Left lobe of liver (tissue), 2 donors: Measurements from ENCODE around the gene ATP1B1. TPM values are rescaled to one million over a fixed set of nuclear protein-coding genes. Genes with fewer than 3 reads are reported as not detected.

Experiments
- ATAC-seq: fragments of 200-7000 bp; cut with Tn5 transposase; one replicate; pipeline ENCODE4 v1.9.1; 2020; ENCODE audit warnings: mild to moderate bottlenecking, moderate library complexity
- DNase-seq: peaks from one replicate; pipeline ENCODE4 v3.0.0-alpha.2; 2020; ENCODE audit warnings: low spot score
- total RNA-seq: library from RNA; stranded (reverse); gene quantifications from one replicate; pipeline ENCODE4 v1.2.1, GENCODE V29; 2021
- donor health status: DM: no; HTN: no; CAD: no; lungs with moderate emphysema.
- donor health status: DM: no; HTN: yes; CAD: no.

The ATP1B1 gene
- total RNA-seq, 1 donor from 2014 or later: 70.3 TPM

DNA sequence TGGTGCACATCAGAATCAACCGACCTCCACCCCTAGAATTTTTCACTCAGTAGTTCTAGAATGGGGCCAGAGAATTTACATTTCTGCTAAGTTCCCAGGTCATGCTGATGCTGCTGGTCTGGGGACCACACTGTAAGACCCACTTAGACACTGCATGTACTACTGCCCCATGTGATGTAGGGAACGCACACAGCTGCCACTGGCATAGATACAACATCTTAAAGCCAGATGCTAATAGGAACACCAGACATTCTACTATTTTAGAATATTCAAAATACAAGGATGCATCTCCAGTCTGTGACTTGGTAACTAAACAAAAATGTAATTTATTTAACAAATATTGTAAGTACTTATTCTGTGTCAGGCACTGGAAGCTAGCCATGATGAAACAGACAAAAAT lies 14.1 kb upstream of the ATP1B1 start:
- ATAC-seq (no peak), DNase-seq (no peak)

- ATAC-seq (no peak), DNase-seq (no peak)
Measured at GRCh38 chr1:169094897-169095569, 11.5 kb upstream of the ATP1B1 start.

DNA sequence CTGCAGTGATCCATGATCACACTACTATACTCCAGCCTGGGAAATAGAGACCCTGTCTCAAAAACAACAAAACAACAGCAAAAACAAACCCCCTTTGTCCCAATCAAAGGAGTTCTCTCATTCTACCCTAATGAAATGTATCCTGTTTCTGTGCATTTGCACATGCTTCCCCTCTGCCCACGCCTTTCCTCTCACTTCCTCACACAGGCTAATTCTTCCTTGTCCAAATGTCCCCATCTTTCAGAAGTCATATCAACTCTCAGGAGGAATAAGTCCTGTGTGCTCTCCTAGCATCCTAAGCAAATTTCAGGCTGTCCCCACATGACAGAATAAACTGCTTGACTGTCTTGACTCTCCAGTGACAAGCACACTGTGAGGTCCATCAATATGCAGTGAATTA lies 8.1 kb upstream of the ATP1B1 start:
- DNase-seq (no peak), ATAC-seq (no peak)

- ATAC-seq: no peak
- no peak for DNase-seq
Measured at GRCh38 chr1:169099561-169099960, 6.9 kb upstream of the ATP1B1 start.

DNA sequence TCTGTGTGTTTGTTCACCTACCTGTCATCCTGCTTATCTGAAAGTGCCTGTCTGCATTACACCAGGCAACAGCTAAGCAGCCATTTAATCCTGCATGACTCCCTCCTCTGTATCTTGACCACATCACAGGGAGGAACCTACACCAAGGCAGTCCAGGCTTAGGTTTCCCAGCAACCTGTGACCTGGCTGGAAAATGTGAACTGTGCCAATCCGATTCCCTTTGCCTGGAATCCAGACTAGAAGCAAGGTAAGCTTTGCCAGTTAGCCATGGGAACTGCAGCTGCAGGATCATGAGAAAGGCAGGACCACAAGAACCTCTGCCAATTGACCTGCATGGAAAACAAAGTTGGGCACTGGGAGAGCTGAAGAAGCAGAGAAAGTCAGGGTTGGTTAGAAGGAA lies 6.3 kb upstream of the ATP1B1 start:
- ATAC-seq (peak; percentile 75), DNase-seq (peak; percentile 66)

- no peak for DNase-seq
- ATAC-seq: peak; percentile 55
Measured at GRCh38 chr1:169100651-169101088, 5.8 kb upstream of the ATP1B1 start.

DNA sequence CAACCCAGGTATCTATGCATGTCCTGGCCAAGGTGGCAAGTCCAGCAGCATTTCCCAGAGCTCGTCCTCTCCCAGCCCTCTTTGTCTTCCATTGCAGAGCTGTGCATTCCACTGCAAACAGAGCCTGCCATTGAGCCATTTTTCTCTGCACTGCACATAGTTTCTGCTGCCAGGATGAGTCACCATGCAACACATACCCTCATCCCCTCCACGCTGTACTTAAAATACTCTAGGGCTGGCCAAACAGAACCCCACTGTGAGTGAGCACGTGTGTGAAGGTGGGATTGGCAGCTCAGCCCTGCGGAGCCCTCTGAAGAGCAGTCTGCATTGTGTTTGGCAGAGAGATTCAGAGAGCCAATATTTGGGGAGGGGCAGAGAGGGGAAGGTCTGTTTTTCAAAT lies 3.9 kb upstream of the ATP1B1 start:
- ATAC-seq: no peak

DNA sequence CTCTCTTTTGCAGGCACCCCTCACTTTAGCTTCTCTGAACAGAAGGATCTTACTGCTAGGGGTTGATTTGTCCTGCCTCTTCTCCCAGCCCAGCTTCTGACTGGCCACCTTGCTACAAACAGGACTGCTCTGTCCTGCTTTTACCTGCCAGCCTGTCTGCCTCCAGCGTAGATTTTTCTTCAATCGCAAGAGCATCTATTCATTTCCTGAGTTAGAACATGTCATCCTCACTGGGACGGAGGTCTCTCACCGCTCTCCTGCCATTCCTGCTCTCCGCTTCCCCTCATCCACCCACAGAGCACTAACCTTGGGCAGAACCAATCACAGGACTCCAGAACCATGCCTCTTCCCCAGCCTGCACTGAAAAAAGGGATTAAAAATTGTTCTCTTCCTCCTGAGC lies 3.5 kb upstream of the ATP1B1 start:
- DNase-seq: no peak
- ATAC-seq: no peak

More for the DNA sequence above, 3.9 kb upstream of the ATP1B1 start:
- DNase-seq: no peak

- ATAC-seq: no peak
Measured at GRCh38 chr1:169103480-169103893, 3.0 kb upstream of the ATP1B1 start.

DNA sequence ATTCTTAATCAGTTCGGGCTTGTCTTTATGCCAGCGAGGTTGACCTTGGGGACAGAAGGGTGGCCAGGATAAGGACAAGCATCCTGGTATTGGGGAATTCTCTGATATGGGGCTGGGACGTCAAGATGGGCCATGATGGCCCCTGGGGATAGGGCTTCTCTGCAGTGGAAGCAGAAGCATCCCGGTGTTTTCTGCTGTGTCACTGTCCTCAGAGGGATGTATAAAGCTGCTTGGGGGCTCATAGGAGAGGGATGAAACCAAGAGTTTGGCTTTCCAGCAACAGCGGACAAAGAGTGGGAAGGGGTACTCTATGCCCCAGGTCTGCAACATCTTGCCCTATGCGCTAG lies 1.4 kb upstream of the ATP1B1 start:
- ATAC-seq (no peak), DNase-seq (no peak)

More at GRCh38 chr1:169103480-169103893, 3.0 kb upstream of the ATP1B1 start:
- no peak for DNase-seq

- peak; percentile 96 for DNase-seq
- peak; percentile 70 for ATAC-seq
Measured at GRCh38 chr1:169105434-169106094, 926 bp upstream of the ATP1B1 start.

DNA sequence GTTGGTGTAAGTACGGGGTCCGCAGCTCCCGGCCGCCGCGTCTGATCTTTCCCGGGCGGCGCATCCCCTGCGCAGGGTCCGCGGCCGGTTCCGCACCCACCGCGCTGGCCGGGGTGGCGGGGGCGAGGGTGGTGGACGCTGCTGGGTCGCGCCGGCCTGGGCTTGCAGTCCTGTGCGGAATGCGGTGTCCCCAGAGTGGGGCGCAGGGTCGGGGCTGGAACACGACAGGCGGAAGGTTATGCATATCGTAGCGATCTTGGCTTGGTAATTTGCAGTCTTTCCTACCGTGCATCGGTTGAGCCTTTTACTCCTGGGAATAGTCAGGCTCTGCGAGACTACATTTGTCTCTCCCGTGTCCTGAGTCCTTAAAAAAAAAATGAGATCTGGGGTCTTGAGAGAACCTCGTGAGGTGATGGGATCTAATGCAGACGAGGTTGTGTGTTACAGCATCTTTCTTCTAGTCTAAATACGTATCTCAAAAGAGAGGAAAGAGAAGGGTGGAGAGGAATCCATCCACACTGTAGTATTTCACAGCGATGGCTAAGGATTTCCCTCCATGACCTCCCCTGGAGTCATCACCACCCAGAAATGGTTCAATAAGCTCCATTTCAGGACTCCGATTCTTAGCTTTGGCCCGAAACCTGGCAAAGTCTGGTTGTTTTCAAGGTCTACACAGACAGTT lies 572 bp downstream of the ATP1B1 start:
- ATAC-seq: no peak

DNA sequence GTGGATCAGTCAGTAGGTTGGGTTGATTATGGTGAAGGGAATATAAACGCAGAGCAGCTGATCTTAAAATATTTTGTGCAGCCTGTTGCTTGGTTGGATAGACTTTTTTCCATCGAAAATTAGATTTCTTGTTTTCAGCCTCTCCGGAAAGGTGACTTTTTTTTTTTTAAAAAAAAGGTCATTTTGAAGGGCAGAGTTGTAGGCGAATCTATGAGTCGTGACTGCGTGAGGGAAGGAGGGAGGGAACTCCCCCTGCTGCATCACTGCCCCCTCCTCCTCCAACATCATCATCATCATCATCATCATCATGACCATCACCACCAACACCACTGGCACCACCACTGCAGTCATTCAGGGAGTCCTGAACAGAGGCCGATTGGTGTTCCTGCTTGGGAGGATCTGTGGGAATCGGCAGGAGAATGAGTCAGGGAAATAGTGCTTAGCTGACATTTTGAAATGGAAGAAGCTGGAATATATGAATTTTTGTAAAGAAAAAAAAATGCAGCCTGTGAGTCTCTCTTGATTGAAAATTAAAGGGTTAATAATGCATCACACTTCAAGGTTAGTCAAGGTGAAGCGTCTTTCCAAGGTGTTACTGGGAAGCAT lies 1.2 kb downstream of the ATP1B1 start:
- no peak for ATAC-seq
- no peak for DNase-seq

More for the DNA sequence above, 572 bp downstream of the ATP1B1 start:
- peak; percentile 51 for DNase-seq

GRCh38 chr1:169108223-169108622 lies 1.7 kb downstream of the ATP1B1 start:
- DNase-seq (no peak), ATAC-seq (no peak)

DNA sequence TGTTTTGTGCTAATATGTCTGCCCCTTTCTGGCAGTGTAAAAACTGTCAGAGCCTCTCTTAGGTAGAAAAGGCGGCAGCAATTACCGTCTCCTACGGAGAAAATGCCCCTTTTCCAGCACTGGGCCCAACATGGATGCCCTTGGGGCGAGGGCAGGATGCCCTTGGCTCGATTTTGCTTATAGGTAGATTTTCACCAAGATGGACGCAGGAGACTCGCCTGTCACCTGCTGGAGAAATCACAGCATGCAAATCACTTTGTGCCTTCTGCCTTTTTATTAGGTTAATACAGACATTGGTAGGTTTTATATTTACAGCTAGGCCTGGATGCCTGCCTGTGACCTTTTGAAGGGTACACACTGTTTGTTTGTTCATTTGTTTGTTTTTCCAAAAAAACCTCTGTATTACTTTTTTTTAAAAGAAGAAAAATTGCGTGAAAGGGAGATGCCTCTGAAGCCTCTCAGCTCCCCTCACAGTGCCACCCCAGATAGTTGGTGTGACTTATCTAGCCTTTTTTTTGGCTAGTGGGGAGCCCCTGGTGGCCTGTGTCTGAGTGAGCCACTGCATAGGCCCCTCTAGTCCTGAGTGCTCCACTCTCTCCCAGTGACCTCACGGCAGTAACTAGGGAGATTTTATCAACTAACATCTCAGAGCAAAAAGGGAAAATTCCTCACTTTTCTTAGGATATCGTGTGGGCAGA lies 2.5 kb downstream of the ATP1B1 start:
- ATAC-seq: peak; percentile 13
- peak; percentile 78 for DNase-seq

DNA sequence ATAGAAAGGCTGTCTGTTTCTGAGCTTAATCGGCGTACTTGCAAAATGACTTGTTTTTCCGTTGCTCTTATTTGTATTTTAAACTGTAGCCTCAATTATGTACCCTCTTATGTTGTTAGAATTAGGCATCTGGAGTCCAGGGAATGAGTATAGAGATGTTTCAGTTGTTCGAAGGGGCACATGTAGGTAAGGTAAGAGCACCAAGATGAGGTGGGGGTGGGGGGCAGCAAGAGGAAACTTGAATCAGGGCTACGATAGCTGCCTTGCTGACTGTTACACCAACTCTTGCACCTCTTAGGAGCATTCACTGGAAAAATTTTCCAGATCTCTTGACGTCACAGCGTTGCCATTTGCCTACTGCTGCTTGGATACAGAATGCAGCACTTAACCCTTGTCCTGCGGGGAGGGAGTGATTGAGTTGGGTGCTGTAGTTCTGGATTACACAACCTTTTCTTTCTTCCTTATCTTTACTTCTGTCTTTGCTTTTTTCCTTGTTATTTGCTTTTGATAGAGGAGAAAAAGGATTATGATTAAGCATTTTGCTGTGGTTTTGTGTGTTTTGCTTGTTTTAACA lies 3.2 kb downstream of the ATP1B1 start:
- DNase-seq: peak; percentile 87
- peak; percentile 29 for ATAC-seq

DNA sequence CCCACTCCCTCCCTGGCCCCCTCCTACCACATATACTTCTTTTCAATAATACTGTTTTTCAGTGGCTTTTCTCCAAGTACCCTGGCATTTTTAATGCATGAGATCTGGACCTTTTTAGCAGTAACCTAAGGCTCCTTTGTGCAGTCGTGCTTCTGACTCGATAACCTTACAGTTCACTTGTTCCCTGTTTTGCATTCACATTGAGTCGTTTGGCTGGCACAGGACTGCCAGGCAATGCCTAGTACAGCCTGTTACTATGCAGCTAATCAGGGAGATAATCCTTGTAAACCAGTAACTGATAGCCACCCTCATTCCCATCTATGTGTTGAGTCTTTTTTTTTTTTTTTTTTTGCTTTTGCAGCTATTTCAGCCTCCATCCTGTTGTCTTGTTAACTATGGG lies 3.7 kb downstream of the ATP1B1 start:
- ATAC-seq (no peak), DNase-seq (no peak)

- ATAC-seq (no peak), DNase-seq (no peak)
Measured at GRCh38 chr1:169110689-169111447, 4.4 kb downstream of the ATP1B1 start.

DNA sequence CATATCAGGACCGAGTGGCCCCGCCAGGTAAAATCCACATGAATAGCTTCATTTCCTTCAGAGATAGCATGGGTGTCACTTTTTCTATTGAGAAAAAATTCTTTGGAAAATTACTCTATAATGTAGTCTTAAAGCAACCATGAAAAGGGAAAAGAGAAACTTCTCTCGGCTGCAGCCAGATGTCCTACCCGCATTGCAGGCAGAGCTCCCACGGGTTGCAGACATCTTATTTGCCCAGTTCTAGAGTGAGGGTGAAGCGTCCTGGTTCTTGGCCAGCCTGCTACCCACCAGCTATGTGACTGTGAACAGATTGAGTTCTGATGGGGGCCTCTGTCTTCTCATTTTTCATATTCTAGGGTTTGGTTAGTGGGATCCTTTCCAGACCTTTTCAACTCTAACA lies 5.0 kb downstream of the ATP1B1 start:
- DNase-seq (no peak), ATAC-seq (no peak)

DNA sequence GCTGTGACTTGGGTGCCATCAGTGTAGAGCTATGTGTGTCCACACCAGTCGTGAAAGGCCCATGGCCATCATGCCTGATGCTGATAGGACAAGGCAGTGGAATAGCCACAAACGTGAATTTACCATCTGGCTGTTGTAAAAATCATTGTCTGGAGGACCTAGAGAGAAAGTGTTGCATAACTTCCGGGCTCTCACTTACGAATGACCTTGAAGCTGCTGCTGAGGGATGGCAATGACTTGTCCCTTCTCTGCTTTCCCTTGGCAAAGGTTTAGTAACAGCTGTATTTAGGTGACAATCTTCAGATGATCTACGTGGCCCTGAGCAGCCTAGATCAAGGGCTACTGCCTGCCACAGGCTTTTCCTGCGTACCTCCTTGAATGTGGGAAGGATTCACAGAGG lies 5.8 kb downstream of the ATP1B1 start:
- no peak for DNase-seq
- no peak for ATAC-seq
